HG03520 (cell line): Measurements from ENCODE around the gene C6orf15.

ENCODE experiments used
- ATAC-seq: cut with Tn5 transposase; IDR thresholded peaks from one replicate; pipeline ENCODE4 v1.9.1; 2021; ENCODE audit warnings: mild to moderate bottlenecking, moderate library complexity; ENCODE audit not compliant: unreplicated experiment

Gene C6orf15

GRCh38 chr6:31110825-31111582 is 1.4 kb downstream of the C6orf15 start:
- no peak for ATAC-seq

DNA sequence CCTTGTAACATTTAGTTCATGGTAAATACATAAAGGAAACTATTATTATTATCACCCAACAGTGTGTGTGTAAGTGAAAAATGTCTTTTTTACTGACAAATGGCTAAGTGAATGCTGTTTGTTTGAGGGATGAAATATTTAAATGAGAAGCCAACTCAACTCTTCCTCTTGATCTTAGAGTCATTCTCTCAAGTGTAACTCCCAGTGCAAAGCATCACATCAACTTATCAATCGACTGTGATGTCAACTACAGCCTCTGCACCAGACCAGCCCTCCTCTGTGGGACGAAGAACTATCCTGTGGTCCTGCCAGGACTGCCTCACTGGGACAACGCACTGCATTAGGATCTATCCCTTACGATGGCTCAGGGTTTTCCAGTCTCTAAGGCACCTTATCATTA is 5.3 kb downstream of the C6orf15 start:
- ATAC-seq, result no peak

- no peak for ATAC-seq
These were observed 9.2 kb downstream of the C6orf15 start for GRCh38 chr6:31103136-31103535.

DNA sequence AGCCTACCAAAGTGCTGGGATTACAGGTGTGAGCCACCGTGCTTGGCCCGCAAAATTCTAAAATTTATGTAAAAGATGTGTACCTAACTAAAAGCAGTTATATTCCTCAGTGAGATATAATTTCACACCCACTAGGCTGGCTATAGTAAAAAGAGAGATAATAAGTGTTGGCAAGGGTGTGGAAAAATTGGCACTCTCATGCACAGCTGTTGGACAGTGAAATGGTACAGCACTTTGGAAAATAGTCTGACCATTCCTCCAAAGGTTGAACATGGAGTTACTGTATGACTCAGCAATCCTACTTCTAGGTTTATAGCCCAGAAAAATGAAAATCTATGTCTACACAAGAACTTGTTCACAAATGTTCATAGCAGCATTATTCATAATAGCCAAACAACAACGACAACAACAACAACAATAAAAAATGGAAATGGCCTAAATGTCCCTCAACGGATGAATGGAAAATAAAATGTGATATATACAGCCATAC is 13.9 kb downstream of the C6orf15 start:
- no peak for ATAC-seq

- ATAC-seq, result no peak
These were observed 15.7 kb downstream of the C6orf15 start for GRCh38 chr6:31096656-31097055.

DNA sequence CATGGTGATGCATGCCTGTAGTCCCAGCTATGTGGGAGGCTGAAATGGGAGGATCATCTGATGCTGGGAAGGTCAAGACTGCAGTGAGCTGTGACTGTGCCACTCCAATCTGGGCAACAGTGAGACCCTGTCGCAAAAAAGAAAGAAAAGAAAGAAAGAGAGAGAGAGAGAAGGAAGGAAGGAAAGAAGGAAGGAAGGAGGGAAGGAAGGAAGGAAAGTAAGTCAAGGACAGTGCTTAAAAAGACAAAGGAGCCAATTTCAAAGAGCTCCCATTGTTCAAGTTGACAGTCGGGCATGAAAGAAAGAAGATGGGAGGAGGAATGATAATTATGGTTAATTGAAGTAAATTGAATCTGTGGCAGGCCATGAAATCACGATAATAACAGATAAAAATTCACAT is 16.2 kb downstream of the C6orf15 start:
- no peak for ATAC-seq

- no peak for ATAC-seq
These were observed 17.9 kb downstream of the C6orf15 start for GRCh38 chr6:31094389-31094881.

GRCh38 chr6:31092769-31093505 is 19.4 kb downstream of the C6orf15 start:
- no peak for ATAC-seq

GRCh38 chr6:31092238-31092637 is 20.1 kb downstream of the C6orf15 start:
- no peak for ATAC-seq

- ATAC-seq, result no peak
These were observed 20.7 kb downstream of the C6orf15 start for GRCh38 chr6:31091680-31092079.

DNA sequence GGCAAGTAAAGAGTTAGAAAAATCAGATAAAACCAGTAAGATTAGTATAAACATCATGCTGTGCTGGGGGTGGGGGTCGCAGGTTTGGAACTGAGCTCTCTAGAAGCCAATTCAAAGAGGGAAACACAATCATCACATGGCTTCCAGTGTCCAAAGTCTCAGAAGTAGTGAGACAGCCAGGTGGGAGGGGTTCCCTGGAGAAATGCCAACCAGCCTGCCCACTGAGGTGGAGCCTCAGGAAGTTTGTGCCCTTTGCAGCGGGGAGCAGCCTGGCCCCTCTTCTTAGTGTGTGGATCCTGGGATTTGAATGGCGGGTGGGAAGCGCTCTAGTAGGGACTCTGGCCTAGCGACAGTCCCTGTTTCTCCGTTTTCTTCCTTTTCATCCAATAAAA is 21.4 kb downstream of the C6orf15 start:
- no peak for ATAC-seq

DNA sequence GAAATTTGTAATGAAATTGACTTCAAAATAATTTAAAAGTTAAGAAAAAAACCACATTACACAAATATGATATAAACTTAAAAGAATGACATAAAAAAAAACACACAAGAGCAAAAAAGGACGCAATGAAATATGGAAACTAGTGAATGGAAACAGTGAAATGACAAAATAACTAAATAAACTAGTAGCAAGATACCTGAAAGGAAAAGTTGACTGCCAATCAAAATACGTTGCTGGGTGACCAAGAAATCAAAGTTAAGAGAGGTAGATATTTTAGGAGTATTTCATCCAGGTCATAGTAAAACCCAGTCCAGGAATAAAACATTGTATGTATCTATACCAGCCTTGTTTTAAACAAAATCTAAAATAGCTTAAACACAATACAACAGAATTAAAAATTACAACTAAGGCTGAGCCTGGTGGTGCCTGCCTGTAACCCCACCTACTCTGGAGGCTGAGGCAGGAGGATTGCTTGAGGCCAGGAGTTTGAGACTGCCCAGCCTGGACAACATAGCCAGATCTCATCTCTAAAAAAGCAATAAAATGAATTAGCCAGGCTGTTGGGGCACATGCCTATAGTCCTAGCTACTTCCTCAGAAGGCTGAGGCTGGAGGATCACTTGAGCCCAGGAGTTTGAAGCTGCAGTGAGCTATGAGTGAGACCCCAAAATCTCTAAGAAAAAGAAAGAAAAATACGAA is 22.0 kb downstream of the C6orf15 start:
- no peak for ATAC-seq

DNA sequence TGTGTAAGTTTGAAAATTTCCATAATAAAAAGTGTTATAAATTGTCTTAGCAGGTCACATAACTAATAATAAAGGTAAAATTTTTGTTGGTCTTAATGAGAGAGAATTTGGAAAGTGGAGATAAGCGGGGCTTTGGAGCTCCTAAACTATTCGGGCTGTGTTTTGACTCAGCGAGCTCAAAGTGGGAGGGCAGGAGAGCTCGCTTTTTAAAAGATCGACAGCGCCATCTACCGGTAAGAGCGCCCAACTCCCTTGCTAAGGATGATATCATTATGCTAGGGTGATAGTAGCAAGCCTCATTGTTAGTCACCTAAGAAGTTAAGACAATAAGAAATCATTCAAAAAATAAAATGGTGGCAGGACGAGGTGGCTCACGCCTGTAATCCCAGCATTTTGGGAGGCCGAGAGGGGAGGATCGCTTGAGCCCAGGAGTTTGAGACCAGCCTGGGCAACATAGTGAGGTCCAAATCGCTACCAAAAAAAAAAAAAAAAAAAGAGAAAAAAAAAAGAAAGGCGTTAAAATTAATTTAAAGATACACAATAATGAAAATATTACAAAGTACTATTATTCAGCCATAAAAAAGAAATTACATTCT is 24.8 kb downstream of the C6orf15 start:
- ATAC-seq, result no peak

DNA sequence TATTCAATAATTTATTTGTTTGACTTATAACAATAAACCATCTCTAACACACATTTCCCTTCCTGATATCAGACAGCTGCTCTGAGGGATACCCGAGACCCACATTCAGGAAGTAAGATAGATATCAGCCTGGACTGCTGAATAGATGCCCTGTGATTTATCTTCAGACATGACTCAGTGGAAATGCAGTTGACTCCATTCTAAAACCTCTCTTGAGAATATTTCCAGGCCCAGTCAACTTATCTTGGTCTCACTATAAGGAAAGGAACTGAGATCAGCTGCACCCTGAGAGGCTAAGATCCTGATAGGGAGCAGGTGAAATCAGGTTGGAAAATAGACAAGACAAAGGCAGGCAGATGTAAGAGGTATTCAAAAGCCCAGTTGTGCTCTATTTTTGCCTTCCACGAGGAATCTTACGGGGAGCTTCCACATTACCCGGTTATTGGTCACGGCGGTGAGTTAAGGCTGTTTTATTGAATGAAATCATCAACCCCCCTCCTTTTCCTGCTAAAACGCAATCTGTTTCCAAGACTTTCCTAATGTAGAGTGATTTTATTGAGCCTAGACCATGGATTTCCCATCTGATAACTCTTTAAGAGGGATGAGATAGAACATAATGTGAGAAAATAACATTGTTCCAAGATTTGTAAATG is 25.5 kb downstream of the C6orf15 start:
- ATAC-seq, result no peak

DNA sequence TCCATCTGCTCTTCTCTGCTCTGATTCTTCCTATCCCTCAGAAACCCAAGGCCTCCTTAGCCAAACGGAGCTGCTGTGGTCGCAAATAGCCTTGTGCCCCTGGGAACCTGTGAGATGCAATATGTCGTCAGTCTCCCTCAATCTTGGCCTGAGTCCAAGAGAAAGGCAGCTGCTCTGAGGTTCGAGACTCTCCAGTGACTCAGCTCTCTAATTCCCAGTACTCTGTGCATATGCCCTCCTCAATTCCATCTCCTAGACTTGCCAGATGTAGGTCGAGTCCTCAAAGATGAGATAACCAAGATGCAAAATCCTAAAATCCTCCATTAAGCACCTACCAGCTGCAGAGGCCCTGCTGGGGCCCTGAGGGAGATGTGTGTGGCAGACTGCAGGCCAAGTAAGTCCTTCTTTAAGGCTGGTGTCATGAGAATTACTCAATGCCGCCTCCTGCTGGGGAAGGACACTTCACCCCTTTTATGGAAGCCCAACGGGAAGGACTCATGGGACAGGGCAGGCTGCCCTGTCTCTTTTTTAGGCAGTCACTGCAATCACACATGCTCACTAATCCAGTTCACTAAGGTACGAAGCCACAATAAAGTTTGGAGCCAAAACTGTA is 28.5 kb downstream of the C6orf15 start:
- no peak for ATAC-seq

GRCh38 chr6:31081872-31082271 is 30.5 kb downstream of the C6orf15 start:
- no peak for ATAC-seq

DNA sequence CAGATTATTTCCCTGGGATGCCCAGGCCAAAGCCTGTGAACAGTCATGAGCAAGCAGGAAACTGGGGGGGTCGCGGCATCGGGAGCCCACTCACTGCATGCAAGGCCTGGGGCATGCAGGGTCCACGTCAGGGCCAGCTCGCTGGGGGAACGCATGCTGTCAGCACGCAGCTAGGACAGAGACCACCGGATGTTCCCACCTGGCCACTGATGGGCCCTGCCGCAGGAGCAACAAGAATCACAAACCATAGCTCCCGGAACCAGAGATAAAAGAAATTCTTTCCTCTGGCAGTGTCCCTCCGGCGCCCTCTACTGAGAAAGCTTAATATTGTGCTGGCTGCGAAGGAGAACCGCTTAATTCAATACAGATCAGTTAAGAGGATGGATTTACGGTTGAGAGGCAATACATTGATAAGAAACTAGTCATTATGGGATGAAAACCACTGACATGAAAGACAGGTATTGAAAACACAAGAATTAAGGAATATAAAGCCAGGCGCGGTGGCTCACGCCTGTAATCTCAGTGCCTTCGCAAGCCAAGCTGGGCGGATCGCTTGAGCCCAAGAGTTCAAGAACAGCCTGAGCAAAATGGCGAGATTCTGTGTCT is 32.6 kb downstream of the C6orf15 start:
- no peak for ATAC-seq

DNA sequence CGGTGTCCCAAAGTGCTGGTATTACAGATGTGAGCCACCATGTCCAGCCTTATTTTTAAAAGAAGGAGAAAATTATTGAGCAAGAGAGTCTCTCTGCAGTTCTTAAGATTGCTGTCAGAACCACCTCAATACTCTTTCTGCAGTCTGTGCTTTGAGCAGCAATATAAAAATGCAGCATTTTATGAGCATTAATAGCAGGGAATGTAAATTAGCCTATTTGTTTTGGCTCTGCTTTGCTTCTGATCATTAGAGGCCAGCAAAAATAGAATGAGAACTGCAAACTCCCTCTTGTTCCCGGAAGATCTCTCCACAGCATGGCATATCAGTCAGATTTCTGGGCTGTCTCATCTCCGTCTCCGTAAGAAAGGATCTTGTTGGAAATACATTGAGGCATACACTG is 35.8 kb downstream of the C6orf15 start:
- no peak for ATAC-seq

DNA sequence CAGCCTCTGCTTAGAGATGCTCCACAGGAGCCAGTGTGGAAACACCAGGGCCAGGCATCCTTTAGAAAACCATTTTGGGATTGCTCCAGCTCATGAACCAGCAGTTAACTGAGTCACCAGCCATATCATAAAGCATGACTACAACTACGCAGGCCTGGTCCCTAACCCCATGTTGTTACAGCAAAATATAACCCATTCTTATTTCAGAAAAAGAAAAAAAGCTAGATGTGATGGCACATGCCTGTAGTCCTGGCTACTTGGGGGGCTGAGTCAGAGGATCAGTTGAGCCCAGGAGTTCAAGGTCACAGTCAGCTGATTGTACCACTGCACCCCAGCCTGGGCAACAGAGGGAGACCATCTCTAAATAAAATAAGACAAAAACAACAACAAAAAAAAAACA is 36.8 kb downstream of the C6orf15 start:
- no peak for ATAC-seq

- no peak for ATAC-seq
These were observed 38.0 kb downstream of the C6orf15 start for GRCh38 chr6:31074401-31074800.
